SK-N-SH (cell line): ENCODE results near the gene ATP6V1F. TPM values are rescaled to one million over a fixed set of nuclear protein-coding genes. Genes with fewer than 3 reads are reported as not detected.

Experiments
- CTCF ChIA-PET: fragments of 300-600, 350-600 bp; formaldehyde crosslinking; extraction: SDS; loops from one replicate; lab custom pipeline; 2021; lab: Yijun Ruan, JAX
- POLR2A ChIA-PET: fragments of 350-600 bp; sonication (Branson Sonifier 250); formaldehyde crosslinking; extraction: SDS; loops from one replicate; lab custom pipeline; 2020; ENCODE audit warnings: antibody characterized with exemption, inconsistent platforms; lab: Yijun Ruan, JAX
- DNase-seq: peaks from one replicate; pipeline ENCODE4 v3.0.0; 2012
- H2AFZ ChIP-seq: fragments of 200-600 bp; sonication (generic); 2 replicates; pipeline ENCODE4 v1.8.1; 2016; ENCODE audit warnings: antibody characterized with exemption, mild to moderate bottlenecking, low read depth
- H3F3A ChIP-seq: fragments of 200-600 bp; sonication (generic); replicated peaks from 2 replicates; pipeline ENCODE3; 2016; ENCODE audit warnings: antibody characterized with exemption, mild to moderate bottlenecking; ENCODE audit not compliant: insufficient read depth
- H3K27ac ChIP-seq, 2 experiments: fragments of 200-500 bp in 1 of 2; fragments of 200-600 bp in 1 of 2; sonication (Bioruptor generic) in 1 of 2; sonication (generic), shearing (Covaris generic) in 1 of 2; 2 replicates each; pipeline versions ENCODE4 v1.5.1 to v1.6.1; 2014 to 2016; ENCODE audit warnings: low read depth in 2 of 2, inconsistent platforms in 1 of 2, low read length in 1 of 2, mild to moderate bottlenecking in 1 of 2, mixed read lengths in 1 of 2
- H3K27me3 ChIP-seq: fragments of 200-600 bp; sonication (generic), shearing (Covaris generic); 2 replicates; pipeline ENCODE4 v1.6.1; 2016; ENCODE audit warnings: mixed run types; ENCODE audit not compliant: insufficient read depth
- H3K36me3 ChIP-seq, 2 experiments: fragments of 200-500 bp in 1 of 2; fragments of 200-600 bp in 1 of 2; sonication (Bioruptor generic) in 1 of 2; sonication (generic) in 1 of 2; replicated peaks in 1 of 2; 2 replicates each; pipeline versions ENCODE3 to v1.5.1; 2014 to 2016; ENCODE audit warnings: low read length in 1 of 2, mild to moderate bottlenecking in 1 of 2; ENCODE audit not compliant: insufficient read depth in 2 of 2, control insufficient read depth in 1 of 2
- H3K4me1 ChIP-seq, 2 experiments: fragments of 200-500 bp in 1 of 2; fragments of 200-600 bp in 1 of 2; sonication (Bioruptor generic) in 1 of 2; sonication (generic), shearing (Covaris generic) in 1 of 2; 2 replicates each; pipeline versions ENCODE4 v1.5.1 to v1.6.1; 2014 to 2016; ENCODE audit warnings: low read depth in 1 of 2, low read length in 1 of 2, mixed run types in 1 of 2; ENCODE audit not compliant: insufficient read depth in 2 of 2, control insufficient read depth in 1 of 2
- H3K4me2 ChIP-seq: fragments of 200-600 bp; sonication (generic), shearing (Covaris generic); 2 replicates; pipeline ENCODE4 v1.6.1; 2017; ENCODE audit warnings: mixed run types
- H3K4me3 ChIP-seq, 2 experiments: fragments of 200-500 bp in 1 of 2; fragments of 200-600 bp in 1 of 2; sonication (Bioruptor generic) in 1 of 2; sonication (generic), shearing (Covaris generic) in 1 of 2; 2 replicates each; pipeline versions ENCODE4 v1.5.1 to v1.8.1; 2014 to 2016; ENCODE audit warnings: low read depth in 2 of 2, inconsistent platforms in 1 of 2, low read length in 1 of 2, mild to moderate bottlenecking in 1 of 2, mixed read lengths in 1 of 2, moderate library complexity in 1 of 2
- H3K79me2 ChIP-seq: fragments of 200-600 bp; sonication (generic); 2 replicates; pipeline ENCODE4 v1.8.1; 2017; ENCODE audit warnings: mild to moderate bottlenecking; ENCODE audit not compliant: insufficient read depth
- H3K9ac ChIP-seq: fragments of 200-600 bp; sonication (generic); 2 replicates; pipeline ENCODE4 v1.6.1; 2017; ENCODE audit warnings: mixed run types
- H3K9me2 ChIP-seq: fragments of 200-600 bp; sonication (generic); 2 replicates; pipeline ENCODE4 v1.6.1; 2017; ENCODE audit warnings: mixed run types
- H3K9me3 ChIP-seq: fragments of 200-600 bp; sonication (generic); 2 replicates; pipeline ENCODE4 v1.6.1; 2017; ENCODE audit warnings: mixed run types, mild to moderate bottlenecking, moderate library complexity
- H4K20me1 ChIP-seq: fragments of 200-600 bp; sonication (generic); 2 replicates; pipeline ENCODE4 v1.6.1; 2017; ENCODE audit warnings: mild to moderate bottlenecking, mixed run types; ENCODE audit not compliant: insufficient read depth
- ELF1 ChIP-seq: IDR thresholded peaks from 2 replicates; pipeline ENCODE4 v1.4.0; 2012
- EP300 ChIP-seq, 2 experiments: IDR thresholded peaks; 2 replicates each; pipeline versions ENCODE4 v1.4.0 to v1.6.1; 2012; ENCODE audit warnings: borderline replicate concordance in 1 of 2, low read depth in 1 of 2, low read length in 1 of 2
- FOSL2 ChIP-seq: IDR thresholded peaks from 2 replicates; pipeline ENCODE4 v1.4.0; 2012; ENCODE audit warnings: low read depth, mild to moderate bottlenecking, moderate library complexity, borderline replicate concordance
- FOXJ3 ChIP-seq: sonication (generic); formaldehyde crosslinking; IDR thresholded peaks from 2 replicates; pipeline ENCODE4 v1.5.1; 2020; ENCODE audit warnings: mild to moderate bottlenecking, missing genetic modification reagents
- GABPA ChIP-seq: IDR thresholded peaks from 2 replicates; pipeline ENCODE4 v1.4.0; 2012; ENCODE audit warnings: low read depth, mild to moderate bottlenecking
- MEF2A ChIP-seq: IDR thresholded peaks from 2 replicates; pipeline ENCODE4 v1.4.0; 2012; ENCODE audit warnings: low read depth, borderline replicate concordance
- MXI1 ChIP-seq: IDR thresholded peaks from 2 replicates; pipeline ENCODE4 v1.6.1; 2012; ENCODE audit warnings: mild to moderate bottlenecking, low read depth, low read length, improper control_type of control experiment
- NRF1 ChIP-seq: IDR thresholded peaks from 2 replicates; pipeline ENCODE4 v1.6.1; 2012; ENCODE audit warnings: low read depth, mild to moderate bottlenecking, low read length
- RFX5 ChIP-seq: IDR thresholded peaks from 2 replicates; pipeline ENCODE4 v1.6.1; 2012; ENCODE audit warnings: mild to moderate bottlenecking, improper control_type of control experiment, low read length
- RXRA ChIP-seq: IDR thresholded peaks from 2 replicates; pipeline ENCODE4 v1.4.0; 2012; ENCODE audit warnings: low read depth, mild to moderate bottlenecking, borderline replicate concordance
- SMC3 ChIP-seq: IDR thresholded peaks from 2 replicates; pipeline ENCODE4 v1.6.1; 2012; ENCODE audit warnings: low read depth, low read length, improper control_type of control experiment
- TEAD4 ChIP-seq: IDR thresholded peaks from 2 replicates; pipeline ENCODE4 v1.4.0; 2012; ENCODE audit warnings: mild to moderate bottlenecking, borderline replicate concordance; ENCODE audit not compliant: insufficient read depth
- YY1 ChIP-seq: IDR thresholded peaks from 2 replicates; pipeline ENCODE4 v1.4.0; 2012; ENCODE audit warnings: low read depth, mild to moderate bottlenecking
- WGBS: methylation state at CpG from one replicate; pipeline ENCODE4 v1.1.6; 2017; ENCODE audit warnings: low lambda C conversion rate; 5-methylcytosine and 5-hydroxymethylcytosine counted together
- polyA plus RNA-seq, 3 experiments: library from polyadenylated mRNA; depleted of rRNA; stranded (reverse); fragments of >200 nt; gene quantifications; 2 replicates each; pipeline ENCODE4 v1.2.3, GENCODE V29; 2012
- TF ChIP-seq, protein P1 (sequence below): IDR thresholded peaks from 2 replicates; pipeline ENCODE4 v1.4.0; 2012; ENCODE audit warnings: low read depth, borderline replicate concordance
- TF ChIP-seq, protein P2 (sequence below): fragments of 150-350 bp; IDR thresholded peaks from 2 replicates; pipeline ENCODE4 v1.6.1; 2016; ENCODE audit warnings: mild to moderate bottlenecking, low read depth, low read length
- TF ChIP-seq, protein P3 (sequence below): fragments of 150-350 bp; IDR thresholded peaks from 2 replicates; pipeline ENCODE4 v1.6.1; 2017; ENCODE audit warnings: antibody characterized with exemption, low read length, low read depth, borderline replicate concordance
- TF ChIP-seq, protein P4 (sequence below): IDR thresholded peaks from 2 replicates; pipeline ENCODE4; 2012
- TF ChIP-seq, protein P5 (sequence below): IDR thresholded peaks from 2 replicates; pipeline ENCODE4 v1.4.0; 2012; ENCODE audit warnings: low read depth, borderline replicate concordance

ATP6V1F gene
- polyA plus RNA-seq, 1 of the 3 experiments (the other 2 are of a cell fraction), result 495 TPM

DNA sequence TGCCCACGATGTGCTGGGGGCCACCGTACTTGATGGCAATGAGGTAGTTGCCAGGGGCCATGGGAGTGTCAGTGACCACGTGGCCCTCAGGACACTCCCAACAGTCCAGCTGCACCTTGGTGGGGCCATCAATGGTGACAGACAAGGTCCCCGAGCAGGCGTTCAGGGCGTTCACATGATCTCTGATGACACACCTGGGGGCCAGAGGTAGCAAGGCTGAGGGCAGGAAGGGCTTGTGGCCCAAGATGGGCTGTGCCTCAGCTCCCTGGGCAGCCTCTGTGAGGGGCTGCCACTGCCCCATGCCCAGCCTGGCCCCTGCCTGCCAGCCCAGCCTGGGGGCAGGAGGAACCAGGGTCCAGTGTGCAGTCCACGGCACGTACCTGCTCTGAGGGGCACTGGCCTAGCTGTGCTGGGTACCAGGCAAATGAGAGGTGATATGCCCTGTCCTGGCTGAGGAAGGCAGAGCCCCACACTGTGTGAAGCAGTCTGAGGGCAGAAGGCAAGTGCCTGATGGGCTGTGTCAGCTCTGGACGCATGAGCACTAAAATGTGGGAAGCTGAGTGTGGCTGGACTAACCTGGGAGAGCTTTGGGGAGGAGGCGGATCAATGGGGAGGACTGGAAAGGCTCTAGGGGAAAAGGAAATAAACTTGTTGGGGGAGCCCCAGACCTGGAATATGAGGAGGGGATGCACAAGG, 51.4 kb downstream of the ATP6V1F start:
- peak; percentile 37 for DNase-seq
- H3K79me2 ChIP-seq, result no peaks in the 10 kb centered on the region
- H2AFZ ChIP-seq, result no peak overlapping the region
- H3K36me3 ChIP-seq, result no peaks in the 10 kb centered on the region
- no peak for TF ChIP-seq GABPA
- TF ChIP-seq, protein P1, sequence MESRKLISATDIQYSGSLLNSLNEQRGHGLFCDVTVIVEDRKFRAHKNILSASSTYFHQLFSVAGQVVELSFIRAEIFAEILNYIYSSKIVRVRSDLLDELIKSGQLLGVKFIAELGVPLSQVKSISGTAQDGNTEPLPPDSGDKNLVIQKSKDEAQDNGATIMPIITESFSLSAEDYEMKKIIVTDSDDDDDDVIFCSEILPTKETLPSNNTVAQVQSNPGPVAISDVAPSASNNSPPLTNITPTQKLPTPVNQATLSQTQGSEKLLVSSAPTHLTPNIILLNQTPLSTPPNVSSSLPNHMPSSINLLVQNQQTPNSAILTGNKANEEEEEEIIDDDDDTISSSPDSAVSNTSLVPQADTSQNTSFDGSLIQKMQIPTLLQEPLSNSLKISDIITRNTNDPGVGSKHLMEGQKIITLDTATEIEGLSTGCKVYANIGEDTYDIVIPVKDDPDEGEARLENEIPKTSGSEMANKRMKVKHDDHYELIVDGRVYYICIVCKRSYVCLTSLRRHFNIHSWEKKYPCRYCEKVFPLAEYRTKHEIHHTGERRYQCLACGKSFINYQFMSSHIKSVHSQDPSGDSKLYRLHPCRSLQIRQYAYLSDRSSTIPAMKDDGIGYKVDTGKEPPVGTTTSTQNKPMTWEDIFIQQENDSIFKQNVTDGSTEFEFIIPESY, result no peak
- no peak for TF ChIP-seq MEF2A
- TF ChIP-seq, protein P2, sequence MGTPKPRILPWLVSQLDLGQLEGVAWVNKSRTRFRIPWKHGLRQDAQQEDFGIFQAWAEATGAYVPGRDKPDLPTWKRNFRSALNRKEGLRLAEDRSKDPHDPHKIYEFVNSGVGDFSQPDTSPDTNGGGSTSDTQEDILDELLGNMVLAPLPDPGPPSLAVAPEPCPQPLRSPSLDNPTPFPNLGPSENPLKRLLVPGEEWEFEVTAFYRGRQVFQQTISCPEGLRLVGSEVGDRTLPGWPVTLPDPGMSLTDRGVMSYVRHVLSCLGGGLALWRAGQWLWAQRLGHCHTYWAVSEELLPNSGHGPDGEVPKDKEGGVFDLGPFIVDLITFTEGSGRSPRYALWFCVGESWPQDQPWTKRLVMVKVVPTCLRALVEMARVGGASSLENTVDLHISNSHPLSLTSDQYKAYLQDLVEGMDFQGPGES, result no peak
- no peak for TF ChIP-seq RXRA
- TF ChIP-seq EP300 (IDR thresholded peaks at IDR 0.05; ENCODE audit: borderline replicate concordance in 1 of 2, low read depth in 1 of 2, low read length in 1 of 2), result no peak
- no peak for TF ChIP-seq TEAD4
- no peak for TF ChIP-seq YY1
- TF ChIP-seq FOSL2, result no peak
- TF ChIP-seq MXI1, result no peak
- no peak for TF ChIP-seq SMC3
- TF ChIP-seq, all 33 proteins: peak for 0
- peaks cover 0 to 4% of the 10 kb centered on the region in 2 experiments; a peak in 1 of 4 replicates for H3K4me1 ChIP-seq
- no peak overlapping the region for H3K4me3 ChIP-seq
- no peak overlapping the region for H3K27ac ChIP-seq
- H3K9me2 ChIP-seq, result no peaks in the 10 kb centered on the region
- H3F3A ChIP-seq, result no peaks in the 10 kb centered on the region
- peaks cover 17% of the 10 kb centered on the region for H3K27me3 ChIP-seq
- WGBS, result 59% methylated on average over 7 of the region's 10 CpGs
- CTCF ChIA-PET, result interaction anchor here (1.5 to 2.2 kb wide), 4 partner anchors 10 to 178 kb away, joined by 4 to 8 read pairs (median 6); no protein-coding TSS in a partner anchor
- H3K4me2 ChIP-seq, result no peak overlapping the region
- POLR2A ChIA-PET, result no interaction called here
- H4K20me1 ChIP-seq, result no peaks in the 10 kb centered on the region
- H3K9ac ChIP-seq, result no peak overlapping the region
- no peaks in the 10 kb centered on the region for H3K9me3 ChIP-seq

DNA sequence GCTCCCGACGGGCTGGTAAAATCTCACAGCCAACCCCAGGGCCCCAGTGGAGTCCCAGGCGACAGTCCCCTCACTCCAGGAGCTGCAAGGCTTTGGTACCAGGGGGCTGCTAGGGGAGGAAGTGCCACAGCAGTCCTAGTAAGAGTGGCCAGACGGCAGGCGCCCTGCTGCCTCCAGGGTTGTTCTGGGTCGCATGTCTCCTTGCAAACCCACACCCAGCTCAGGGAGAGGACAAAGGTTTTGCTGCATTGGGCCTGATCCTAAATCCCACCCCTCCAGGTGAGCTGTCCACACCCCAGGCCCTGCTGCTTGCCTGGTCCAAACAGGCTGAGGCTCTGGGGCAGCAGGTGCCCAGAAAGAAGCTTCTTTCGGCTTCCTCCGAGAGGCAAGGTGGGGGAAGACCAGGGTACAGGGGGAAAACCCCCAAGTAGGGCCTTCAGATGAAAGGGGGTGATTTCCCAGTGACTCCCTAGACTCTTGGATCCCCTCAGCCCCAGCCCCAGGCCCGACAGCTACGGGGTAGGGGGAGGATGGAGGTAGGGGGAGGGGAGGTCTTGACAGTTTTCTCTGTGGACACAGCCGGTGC, 52.0 kb downstream of the ATP6V1F start:
- WGBS, result 78% methylated on average over 7 of the region's 11 CpGs
- no peak for TF ChIP-seq RFX5
- TF ChIP-seq, protein P3, sequence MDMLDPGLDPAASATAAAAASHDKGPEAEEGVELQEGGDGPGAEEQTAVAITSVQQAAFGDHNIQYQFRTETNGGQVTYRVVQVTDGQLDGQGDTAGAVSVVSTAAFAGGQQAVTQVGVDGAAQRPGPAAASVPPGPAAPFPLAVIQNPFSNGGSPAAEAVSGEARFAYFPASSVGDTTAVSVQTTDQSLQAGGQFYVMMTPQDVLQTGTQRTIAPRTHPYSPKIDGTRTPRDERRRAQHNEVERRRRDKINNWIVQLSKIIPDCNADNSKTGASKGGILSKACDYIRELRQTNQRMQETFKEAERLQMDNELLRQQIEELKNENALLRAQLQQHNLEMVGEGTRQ, result no peak
- no peak for TF ChIP-seq GABPA
- no peak for TF ChIP-seq ELF1
- no peak for TF ChIP-seq FOXJ3
- TF ChIP-seq, protein P2, result no peak
- TF ChIP-seq, protein P4, sequence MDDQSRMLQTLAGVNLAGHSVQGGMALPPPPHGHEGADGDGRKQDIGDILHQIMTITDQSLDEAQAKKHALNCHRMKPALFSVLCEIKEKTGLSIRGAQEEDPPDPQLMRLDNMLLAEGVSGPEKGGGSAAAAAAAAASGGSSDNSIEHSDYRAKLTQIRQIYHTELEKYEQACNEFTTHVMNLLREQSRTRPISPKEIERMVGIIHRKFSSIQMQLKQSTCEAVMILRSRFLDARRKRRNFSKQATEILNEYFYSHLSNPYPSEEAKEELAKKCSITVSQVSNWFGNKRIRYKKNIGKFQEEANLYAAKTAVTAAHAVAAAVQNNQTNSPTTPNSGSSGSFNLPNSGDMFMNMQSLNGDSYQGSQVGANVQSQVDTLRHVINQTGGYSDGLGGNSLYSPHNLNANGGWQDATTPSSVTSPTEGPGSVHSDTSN, result no peak
- no peak for TF ChIP-seq NRF1
- TF ChIP-seq, protein P5, sequence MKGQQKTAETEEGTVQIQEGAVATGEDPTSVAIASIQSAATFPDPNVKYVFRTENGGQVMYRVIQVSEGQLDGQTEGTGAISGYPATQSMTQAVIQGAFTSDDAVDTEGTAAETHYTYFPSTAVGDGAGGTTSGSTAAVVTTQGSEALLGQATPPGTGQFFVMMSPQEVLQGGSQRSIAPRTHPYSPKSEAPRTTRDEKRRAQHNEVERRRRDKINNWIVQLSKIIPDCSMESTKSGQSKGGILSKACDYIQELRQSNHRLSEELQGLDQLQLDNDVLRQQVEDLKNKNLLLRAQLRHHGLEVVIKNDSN, result no peak
- TF ChIP-seq SMC3, result no peak
- TF ChIP-seq YY1, result no peak

More for the DNA sequence above, 52.0 kb downstream of the ATP6V1F start:
- no peaks in the 10 kb centered on the region for H3K36me3 ChIP-seq
- H3K27me3 ChIP-seq, result peaks cover 23% of the 10 kb centered on the region
- H3K4me3 ChIP-seq, result no peak overlapping the region
- no peaks in the 10 kb centered on the region for H3K9me3 ChIP-seq
- no peak overlapping the region for H3K27ac ChIP-seq
- H3K9me2 ChIP-seq, result no peaks in the 10 kb centered on the region
- POLR2A ChIA-PET, result no interaction called here
- H3K9ac ChIP-seq, result no peak overlapping the region
- H3K4me1 ChIP-seq, result peaks cover 0 to 2% of the 10 kb centered on the region in 2 experiments; a peak in 1 of 4 replicates
- H3K79me2 ChIP-seq, result no peaks in the 10 kb centered on the region
- H4K20me1 ChIP-seq, result no peaks in the 10 kb centered on the region
- DNase-seq, result peak; percentile 45
- no peak overlapping the region for H3K4me2 ChIP-seq
- H2AFZ ChIP-seq, result no peak overlapping the region
- CTCF ChIA-PET, result interaction anchor here (1.5 to 2.2 kb wide), 4 partner anchors 11 to 177 kb away, joined by 4 to 8 read pairs (median 6); no protein-coding TSS in a partner anchor
- H3F3A ChIP-seq, result no peaks in the 10 kb centered on the region
